Panc1 (cell line): ENCODE results near the gene UGDH. TPM values are rescaled to one million over a fixed set of nuclear protein-coding genes. Genes with fewer than 3 reads are reported as not detected.

Source experiments
- ATAC-seq: fragments of 200-7000 bp; cut with Tn5 transposase; 2 replicates; pipeline ENCODE4 v1.9.1; 2020; ENCODE audit warnings: mild to moderate bottlenecking, moderate library complexity
- BruUV-seq: library from RNA; stranded (reverse); fragments of 400-500 nt; replicated peaks from 2 replicates; lab custom pipeline; 2021; lab: Mats Ljungman, UMichigan
- CTCF ChIA-PET: fragments of 300-600 bp; sonication (Branson Sonifier 250); formaldehyde crosslinking; loops from one replicate; lab custom pipeline; 2022; ENCODE audit warnings: antibody characterized with exemption; lab: Charles Lee
- POLR2A ChIA-PET: fragments of 300-600 bp; sonication (Branson Sonifier 250); formaldehyde crosslinking; loops from one replicate; lab custom pipeline; 2022; ENCODE audit warnings: antibody characterized with exemption; lab: Charles Lee
- DNase-seq: peaks from one replicate; pipeline ENCODE4 v3.0.0-alpha.2; 2010; ENCODE audit warnings: low read depth, low spot score
- H3K27ac ChIP-seq: 2 replicates; pipeline ENCODE4 v1.5.1; 2011; ENCODE audit warnings: mild to moderate bottlenecking, low read length, inconsistent platforms
- H3K27me3 ChIP-seq: fragments of 200-500 bp; sonication (Bioruptor generic); 2 replicates; pipeline ENCODE4 v1.6.0; 2014; ENCODE audit warnings: low read length, inconsistent platforms; ENCODE audit not compliant: control insufficient read depth, insufficient read depth
- H3K36me3 ChIP-seq: fragments of 200-500 bp; sonication (Bioruptor generic); 2 replicates; pipeline ENCODE4 v1.5.1; 2014; ENCODE audit warnings: inconsistent platforms, mild to moderate bottlenecking, low read length, moderate library complexity; ENCODE audit not compliant: control insufficient read depth, insufficient read depth
- H3K4me1 ChIP-seq: 2 replicates; pipeline ENCODE4 v1.5.1; 2011; ENCODE audit warnings: inconsistent platforms, mild to moderate bottlenecking, low read length, moderate library complexity; ENCODE audit not compliant: control insufficient read depth, insufficient read depth
- H3K4me3 ChIP-seq, 2 experiments: 2 replicates each; pipeline ENCODE4 v1.5.1; 2011 to 2012; ENCODE audit warnings: low read depth in 2 of 2, low read length in 2 of 2, mild to moderate bottlenecking in 2 of 2, inconsistent platforms in 1 of 2, moderate library complexity in 1 of 2
- H3K9me3 ChIP-seq: fragments of 200-500 bp; sonication (Bioruptor generic); 2 replicates; pipeline ENCODE4 v1.5.1; 2014; ENCODE audit warnings: low read depth, mild to moderate bottlenecking, inconsistent platforms, low read length, moderate library complexity; ENCODE audit not compliant: control insufficient read depth, insufficient read depth
- POLR2AphosphoS5 ChIP-seq: IDR thresholded peaks from 2 replicates; pipeline ENCODE4 v1.6.1; 2012; ENCODE audit warnings: mild to moderate bottlenecking, low read depth, low read length, moderate library complexity
- SIN3A ChIP-seq: IDR thresholded peaks from 2 replicates; pipeline ENCODE4 v1.6.1; 2012; ENCODE audit warnings: low read depth, mild to moderate bottlenecking, low read length, moderate library complexity, borderline replicate concordance; ENCODE audit not compliant: insufficient read depth
- TCF7L2 ChIP-seq: IDR thresholded peaks from 2 replicates; pipeline ENCODE4 v1.6.1; 2011; ENCODE audit warnings: mild to moderate bottlenecking, low read depth, low read length, inconsistent platforms
- in situ Hi-C: cut with HindIII; loops from 2 replicates; pipeline ENCODE4 v1.10.0; 2016; ENCODE audit warnings: low sequenced_read_pairs, low pct_unique_long_range_greater_than_20kb
- intact Hi-C: fragments of 100-400 bp; cut with micrococcal nuclease; formaldehyde crosslinking; loops from one replicate; pipeline ENCODE4 v1.10.0; 2022; ENCODE audit not compliant: unreplicated experiment
- total RNA-seq: library from RNA; stranded (reverse); gene quantifications from one replicate; pipeline ENCODE4 v1.2.1, GENCODE V29; 2021; ENCODE audit not compliant: unreplicated experiment
- TF ChIP-seq, protein P1 (sequence below): fragments of 450-650 bp; IDR thresholded peaks from 2 replicates; pipeline ENCODE4 v1.5.1; 2017; ENCODE audit warnings: mild to moderate bottlenecking
- TF ChIP-seq, protein P2 (sequence below), 2 experiments: IDR thresholded peaks; 2 replicates each; pipeline ENCODE4 v1.6.1; 2011 to 2012; ENCODE audit warnings: low read depth in 2 of 2, control low read depth in 1 of 2, low read length in 1 of 2, mild to moderate bottlenecking in 1 of 2, moderate library complexity in 1 of 2; ENCODE audit not compliant: insufficient read depth in 1 of 2

UGDH gene
- total RNA-seq, 1 experiment from 2014 or later = 373 TPM

DNA sequence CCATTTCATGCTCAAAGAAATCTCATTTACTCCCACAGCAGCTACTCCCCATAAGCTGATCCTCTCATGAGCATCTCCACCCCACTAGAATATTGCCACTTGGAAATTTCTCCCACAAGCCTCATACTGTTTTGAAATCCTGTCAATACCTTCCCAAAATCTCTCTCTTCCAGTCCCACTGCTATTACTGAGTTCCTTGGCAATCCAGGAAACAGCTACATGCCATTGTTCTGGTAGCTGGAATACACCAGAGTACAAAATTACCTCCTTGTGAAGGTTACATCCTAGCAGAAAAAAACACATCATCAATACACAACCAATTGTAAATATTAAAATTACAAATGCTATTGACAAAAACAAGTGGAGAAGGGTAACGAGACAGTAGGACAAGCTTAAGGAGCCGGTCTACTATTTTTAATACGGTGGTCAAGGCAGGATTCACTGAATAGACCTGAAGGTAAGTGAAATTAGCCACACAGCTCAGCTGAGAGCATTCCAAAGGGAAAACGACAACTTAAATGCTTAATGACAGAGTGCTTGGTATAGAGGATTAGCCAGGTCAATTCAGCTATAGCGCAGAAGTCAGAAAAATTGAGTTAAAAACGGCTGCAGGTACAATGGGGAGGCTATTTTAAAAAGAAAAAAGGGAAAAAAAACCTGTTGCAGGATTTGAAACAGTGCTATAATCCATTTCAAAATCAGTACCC, 74.9 kb downstream of the UGDH start:
- H3K4me3 ChIP-seq = no peak overlapping the region
- no peaks in the 10 kb centered on the region for H3K27me3 ChIP-seq
- H3K36me3 ChIP-seq = peaks cover 48% of the 10 kb centered on the region
- intact Hi-C loops = no loop called here
- no TSS peak for BruUV-seq
- CTCF ChIA-PET = interaction anchor here (0.6 kb wide), 1 partner anchor 33 kb away, joined by 16 read pairs; no protein-coding TSS in a partner anchor
- H3K4me1 ChIP-seq = peaks cover 9% of the 10 kb centered on the region
- TF ChIP-seq TCF7L2 = no peak
- TF ChIP-seq, protein P1, sequence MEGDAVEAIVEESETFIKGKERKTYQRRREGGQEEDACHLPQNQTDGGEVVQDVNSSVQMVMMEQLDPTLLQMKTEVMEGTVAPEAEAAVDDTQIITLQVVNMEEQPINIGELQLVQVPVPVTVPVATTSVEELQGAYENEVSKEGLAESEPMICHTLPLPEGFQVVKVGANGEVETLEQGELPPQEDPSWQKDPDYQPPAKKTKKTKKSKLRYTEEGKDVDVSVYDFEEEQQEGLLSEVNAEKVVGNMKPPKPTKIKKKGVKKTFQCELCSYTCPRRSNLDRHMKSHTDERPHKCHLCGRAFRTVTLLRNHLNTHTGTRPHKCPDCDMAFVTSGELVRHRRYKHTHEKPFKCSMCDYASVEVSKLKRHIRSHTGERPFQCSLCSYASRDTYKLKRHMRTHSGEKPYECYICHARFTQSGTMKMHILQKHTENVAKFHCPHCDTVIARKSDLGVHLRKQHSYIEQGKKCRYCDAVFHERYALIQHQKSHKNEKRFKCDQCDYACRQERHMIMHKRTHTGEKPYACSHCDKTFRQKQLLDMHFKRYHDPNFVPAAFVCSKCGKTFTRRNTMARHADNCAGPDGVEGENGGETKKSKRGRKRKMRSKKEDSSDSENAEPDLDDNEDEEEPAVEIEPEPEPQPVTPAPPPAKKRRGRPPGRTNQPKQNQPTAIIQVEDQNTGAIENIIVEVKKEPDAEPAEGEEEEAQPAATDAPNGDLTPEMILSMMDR = no peak
- TF ChIP-seq SIN3A = no peak
- TF ChIP-seq, protein P2, sequence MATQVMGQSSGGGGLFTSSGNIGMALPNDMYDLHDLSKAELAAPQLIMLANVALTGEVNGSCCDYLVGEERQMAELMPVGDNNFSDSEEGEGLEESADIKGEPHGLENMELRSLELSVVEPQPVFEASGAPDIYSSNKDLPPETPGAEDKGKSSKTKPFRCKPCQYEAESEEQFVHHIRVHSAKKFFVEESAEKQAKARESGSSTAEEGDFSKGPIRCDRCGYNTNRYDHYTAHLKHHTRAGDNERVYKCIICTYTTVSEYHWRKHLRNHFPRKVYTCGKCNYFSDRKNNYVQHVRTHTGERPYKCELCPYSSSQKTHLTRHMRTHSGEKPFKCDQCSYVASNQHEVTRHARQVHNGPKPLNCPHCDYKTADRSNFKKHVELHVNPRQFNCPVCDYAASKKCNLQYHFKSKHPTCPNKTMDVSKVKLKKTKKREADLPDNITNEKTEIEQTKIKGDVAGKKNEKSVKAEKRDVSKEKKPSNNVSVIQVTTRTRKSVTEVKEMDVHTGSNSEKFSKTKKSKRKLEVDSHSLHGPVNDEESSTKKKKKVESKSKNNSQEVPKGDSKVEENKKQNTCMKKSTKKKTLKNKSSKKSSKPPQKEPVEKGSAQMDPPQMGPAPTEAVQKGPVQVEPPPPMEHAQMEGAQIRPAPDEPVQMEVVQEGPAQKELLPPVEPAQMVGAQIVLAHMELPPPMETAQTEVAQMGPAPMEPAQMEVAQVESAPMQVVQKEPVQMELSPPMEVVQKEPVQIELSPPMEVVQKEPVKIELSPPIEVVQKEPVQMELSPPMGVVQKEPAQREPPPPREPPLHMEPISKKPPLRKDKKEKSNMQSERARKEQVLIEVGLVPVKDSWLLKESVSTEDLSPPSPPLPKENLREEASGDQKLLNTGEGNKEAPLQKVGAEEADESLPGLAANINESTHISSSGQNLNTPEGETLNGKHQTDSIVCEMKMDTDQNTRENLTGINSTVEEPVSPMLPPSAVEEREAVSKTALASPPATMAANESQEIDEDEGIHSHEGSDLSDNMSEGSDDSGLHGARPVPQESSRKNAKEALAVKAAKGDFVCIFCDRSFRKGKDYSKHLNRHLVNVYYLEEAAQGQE (IDR thresholded peaks at IDR 0.05; ENCODE audit: insufficient read depth in 1 of 2, low read depth in 2 of 2, low read length in 1 of 2) = no peak
- no peak; the same call in 1 of the 2 replicates for TF ChIP-seq POLR2AphosphoS5
- ATAC-seq (no peak), DNase-seq (no peak)
- POLR2A ChIA-PET = interaction anchor here (0.5 kb wide), 1 partner anchor 14 kb away, joined by 5 read pairs; no protein-coding TSS in a partner anchor
- in situ Hi-C loops = no loop called here
- H3K27ac ChIP-seq = no peak overlapping the region
- H3K9me3 ChIP-seq = no peaks in the 10 kb centered on the region

DNA sequence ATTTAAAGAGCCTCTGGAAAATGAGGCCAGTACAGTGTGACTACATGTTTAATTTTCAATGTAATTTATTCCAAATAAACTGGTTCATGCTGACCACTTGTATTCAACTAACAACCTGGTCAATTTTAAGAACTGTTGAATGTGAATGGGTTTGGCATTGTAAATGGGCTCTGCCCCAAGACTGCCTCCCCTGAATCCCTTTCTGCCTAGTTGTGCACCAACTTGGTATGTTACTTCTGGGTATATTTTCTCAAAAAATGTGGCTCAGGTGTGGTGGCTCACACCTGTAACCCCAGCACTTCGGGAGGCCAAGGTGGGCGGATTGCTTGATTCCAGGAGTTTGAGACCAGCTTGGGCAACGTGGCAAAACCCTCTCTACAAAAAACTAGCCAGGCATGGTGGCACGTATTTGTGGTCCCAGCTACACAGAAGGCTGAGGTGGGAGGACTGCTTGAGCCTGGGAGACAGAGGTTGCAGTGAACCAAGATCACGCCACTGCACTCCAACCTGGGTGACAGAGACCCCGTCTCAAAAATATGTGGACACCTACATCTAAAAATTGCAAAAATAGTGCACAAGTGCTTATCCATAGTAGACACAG, 75.7 kb downstream of the UGDH start:
- H3K27ac ChIP-seq = no peak overlapping the region
- in situ Hi-C loops (no loop called here), intact Hi-C loops (no loop called here)
- H3K9me3 ChIP-seq = no peaks in the 10 kb centered on the region
- no peak for ATAC-seq
- TF ChIP-seq, protein P2 (IDR thresholded peaks at IDR 0.05; ENCODE audit: insufficient read depth in 1 of 2, low read depth in 2 of 2, low read length in 1 of 2) = no peak
- TF ChIP-seq TCF7L2 (no peak), SIN3A (no peak), POLR2AphosphoS5 (no peak; the same call in 1 of the 2 replicates)
- TF ChIP-seq, protein P1 = no peak
- no peaks in the 10 kb centered on the region for H3K27me3 ChIP-seq
- CTCF ChIA-PET = no interaction called here
- DNase-seq = no peak
- no peak overlapping the region for H3K4me3 ChIP-seq
- POLR2A ChIA-PET = no interaction called here
- peaks cover 42% of the 10 kb centered on the region for H3K36me3 ChIP-seq
- H3K4me1 ChIP-seq = peaks cover 3% of the 10 kb centered on the region
- no TSS peak for BruUV-seq
